GM19025 (cell line): ENCODE data around the gene PLA1A.
A peak's percentile ranks its signal among the peaks of the same experiment; 100 is the strongest.

Experiments used
- ATAC-seq: cut with Tn5 transposase; IDR thresholded peaks from one replicate; pipeline ENCODE4 v1.9.1; 2021; ENCODE audit warnings: mild to moderate bottlenecking, low read depth, moderate library complexity; ENCODE audit not compliant: unreplicated experiment

PLA1A gene

GRCh38 chr3:119635719-119636118 is 38.0 kb downstream of the PLA1A start:
- no peak for ATAC-seq

- ATAC-seq: no peak
Observed at GRCh38 chr3:119636249-119636648, 38.6 kb downstream of the PLA1A start.

GRCh38 chr3:119636891-119637611 is 39.4 kb downstream of the PLA1A start:
- no peak for ATAC-seq

- ATAC-seq: peak; percentile 32
Observed at GRCh38 chr3:119637679-119638477, 40.2 kb downstream of the PLA1A start.

- ATAC-seq: no peak
Observed at GRCh38 chr3:119639494-119640350, 42.0 kb downstream of the PLA1A start.

GRCh38 chr3:119641416-119641815 is 43.7 kb downstream of the PLA1A start:
- ATAC-seq: no peak

- ATAC-seq: no peak
Observed at GRCh38 chr3:119642746-119643473, 45.2 kb downstream of the PLA1A start.

GRCh38 chr3:119643528-119643927 is 45.8 kb downstream of the PLA1A start:
- no peak for ATAC-seq

GRCh38 chr3:119644481-119644880 is 46.8 kb downstream of the PLA1A start:
- no peak for ATAC-seq

GRCh38 chr3:119645813-119646212 is 48.1 kb downstream of the PLA1A start:
- no peak for ATAC-seq

- ATAC-seq: no peak
Observed at GRCh38 chr3:119647171-119647570, 49.5 kb downstream of the PLA1A start.

GRCh38 chr3:119647843-119648575 is 50.3 kb downstream of the PLA1A start:
- ATAC-seq: no peak

GRCh38 chr3:119649761-119650160 is 52.1 kb downstream of the PLA1A start:
- ATAC-seq: no peak

GRCh38 chr3:119652306-119653033 is 54.8 kb downstream of the PLA1A start:
- no peak for ATAC-seq

GRCh38 chr3:119653876-119654275 is 56.2 kb downstream of the PLA1A start:
- ATAC-seq: no peak

GRCh38 chr3:119657887-119658702 is 60.4 kb downstream of the PLA1A start:
- ATAC-seq: no peak

- no peak for ATAC-seq
Observed at GRCh38 chr3:119658994-119659393, 61.3 kb downstream of the PLA1A start.

GRCh38 chr3:119659606-119660291 is 62.1 kb downstream of the PLA1A start:
- ATAC-seq: no peak
